DMS 273 treated with DMSO at 0.1 percent for 48 hours (cell line): Measurements from ENCODE around the gene EMP1.

Experiments
- DNase-seq: peaks from one replicate; lab custom pipeline; 2025; lab: John Stamatoyannopoulos, UW

EMP1 gene, protein sequence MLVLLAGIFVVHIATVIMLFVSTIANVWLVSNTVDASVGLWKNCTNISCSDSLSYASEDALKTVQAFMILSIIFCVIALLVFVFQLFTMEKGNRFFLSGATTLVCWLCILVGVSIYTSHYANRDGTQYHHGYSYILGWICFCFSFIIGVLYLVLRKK

DNA sequence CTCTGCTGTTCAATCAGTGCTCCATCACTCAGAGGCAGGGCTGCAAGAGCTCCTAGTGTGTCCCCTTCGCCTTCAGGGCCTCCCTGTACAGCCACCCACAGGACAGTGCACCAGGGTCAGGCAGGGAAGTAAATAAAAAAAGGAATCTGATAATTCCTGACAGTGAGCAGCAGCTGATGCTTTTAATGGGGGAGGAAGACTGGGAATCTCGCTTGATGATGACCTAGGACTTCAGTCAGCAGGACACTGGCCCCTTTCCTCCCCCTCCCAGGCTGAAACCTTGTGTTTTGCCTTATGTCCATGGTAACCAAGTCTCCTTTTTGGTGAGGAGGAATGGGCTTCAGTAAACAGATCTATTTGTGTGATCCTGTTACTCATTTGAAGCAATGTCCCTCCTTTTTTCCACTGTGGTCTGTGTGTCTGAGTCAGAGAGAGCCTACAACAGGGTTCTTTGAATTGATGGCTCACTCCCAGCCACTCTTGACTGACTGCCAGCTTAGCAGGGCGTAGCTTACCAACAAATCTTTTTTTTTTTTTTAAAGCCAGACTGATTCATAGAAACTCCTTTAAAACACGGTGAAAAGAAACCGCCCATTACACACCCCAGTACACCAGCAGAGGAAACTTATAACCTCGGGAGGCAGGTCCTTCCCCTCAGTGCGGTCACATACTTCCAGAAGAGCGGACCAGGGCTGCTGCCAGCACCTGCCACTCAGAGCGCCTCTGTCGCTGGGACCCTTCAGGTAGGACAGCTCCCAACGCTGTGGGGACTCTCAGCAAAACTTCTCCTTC, at the start of gene EMP1:
Gene EMP1, plus strand, starts transcription at position 597 of the 792 bp plus-strand sequence. CDS start 14,785 bp downstream, outside the sequence.
- no peak for DNase-seq

DNA sequence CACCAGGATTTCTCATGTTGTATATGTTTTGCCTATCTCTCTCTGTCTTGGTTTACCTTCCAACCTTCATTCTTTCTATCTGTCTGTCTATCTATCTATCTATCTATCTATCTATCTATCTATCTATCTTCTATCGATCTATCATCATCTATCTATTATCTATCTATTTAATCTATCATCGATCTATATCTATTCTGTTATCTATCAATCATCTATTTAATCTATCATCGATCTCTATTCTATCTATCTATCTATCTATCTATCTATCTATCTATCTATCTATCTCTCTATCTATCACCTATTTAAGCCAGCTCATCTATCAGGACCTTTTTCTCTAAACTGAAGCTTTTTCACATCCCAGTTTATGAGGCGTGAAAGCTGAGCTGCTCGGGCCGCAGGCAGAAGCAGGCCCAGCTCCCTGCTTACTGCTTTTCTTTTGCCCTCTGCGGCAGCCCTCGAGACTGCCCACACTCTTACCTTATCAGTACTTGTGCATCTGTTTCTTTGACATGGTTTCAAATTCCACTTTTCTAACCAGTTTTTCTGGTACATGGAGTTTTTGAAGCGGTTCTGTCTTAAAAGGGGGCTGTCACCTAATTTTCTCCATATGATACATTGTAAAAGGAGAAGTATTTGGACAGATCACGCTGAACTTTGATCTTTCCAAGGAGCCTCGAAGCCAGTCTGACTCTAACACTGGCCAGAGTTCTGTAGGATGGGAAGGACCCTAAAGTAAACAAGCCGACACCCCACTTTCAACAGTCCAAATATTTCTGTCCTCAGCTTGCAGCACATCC, 48.6 kb upstream of the EMP1 start:
- DNase-seq: no peak

DNA sequence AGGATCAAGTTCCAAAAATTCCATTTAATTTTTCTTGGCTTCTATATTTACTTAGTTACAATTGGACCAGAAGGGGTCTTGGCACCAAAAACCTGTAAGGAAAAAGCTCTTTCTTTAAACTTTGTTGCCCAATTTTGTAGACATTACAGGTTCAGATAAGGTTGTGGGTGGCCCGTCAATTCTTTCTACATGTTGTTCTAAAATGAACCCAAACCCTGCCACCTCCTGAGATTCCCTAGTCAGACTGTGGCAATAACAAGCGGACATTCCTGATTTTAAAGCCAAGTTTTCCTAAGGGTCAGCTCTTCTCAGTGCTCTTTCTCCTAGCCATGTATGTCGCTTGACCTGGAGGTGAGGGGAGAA, 48.1 kb upstream of the EMP1 start:
- DNase-seq: no peak

DNA sequence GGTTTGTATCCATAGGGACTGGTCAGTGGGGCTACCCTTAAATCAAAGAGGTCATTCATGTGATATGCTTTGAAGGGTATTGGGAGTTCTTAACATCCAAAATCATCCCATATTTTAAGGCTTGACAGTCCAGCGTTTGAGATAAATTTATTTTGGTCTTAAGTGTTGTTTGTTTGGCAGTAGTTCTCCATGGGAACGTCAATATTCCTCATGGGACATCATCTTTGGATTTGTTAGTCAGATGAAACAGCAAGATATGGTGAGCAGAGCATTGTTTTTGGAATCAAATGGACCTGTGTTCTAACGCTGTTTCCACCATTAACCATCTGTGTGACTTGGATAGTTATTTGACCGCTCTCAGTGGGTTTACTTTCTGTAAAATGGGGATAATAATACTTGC, 47.1 kb upstream of the EMP1 start:
- no peak for DNase-seq

DNA sequence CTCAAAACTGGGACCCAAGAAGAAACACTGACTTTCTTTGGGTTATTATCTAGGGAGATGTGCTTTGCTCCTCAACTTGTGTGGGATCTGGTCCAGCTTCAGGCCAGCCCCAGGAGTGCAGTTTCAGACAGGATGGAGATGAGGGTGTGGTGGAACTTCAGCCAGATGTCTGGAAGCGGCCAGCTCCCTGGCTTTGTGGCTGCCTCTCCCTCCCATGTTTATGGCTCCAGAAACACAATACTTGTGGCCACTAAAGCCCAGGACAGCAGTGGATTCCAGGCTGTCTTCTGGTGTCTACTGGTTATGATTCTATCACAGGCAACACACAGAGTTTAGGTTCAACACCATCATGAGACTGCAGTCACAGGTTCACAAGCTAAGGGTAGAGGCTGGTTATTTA, 44.2 kb upstream of the EMP1 start:
- DNase-seq: no peak

DNA sequence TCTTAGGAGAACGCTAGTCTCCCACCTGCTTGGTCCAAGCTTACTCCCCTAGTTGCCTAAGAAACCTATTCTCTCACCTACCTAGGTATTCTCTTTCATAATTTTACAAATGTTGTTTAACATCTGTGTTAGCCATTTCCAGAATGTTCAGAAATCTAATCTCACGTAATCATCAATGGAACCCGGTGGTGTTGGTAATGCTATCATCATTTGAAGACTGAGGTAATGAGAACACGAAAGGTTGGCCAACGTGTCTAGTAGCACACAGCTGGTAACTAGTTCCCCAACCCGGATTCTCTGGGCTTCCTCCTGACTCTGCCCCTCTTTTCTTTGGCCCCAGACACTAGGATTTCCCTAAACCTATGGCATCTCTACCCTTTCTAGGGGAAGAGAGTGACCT, 43.8 kb upstream of the EMP1 start:
- DNase-seq: no peak

DNA sequence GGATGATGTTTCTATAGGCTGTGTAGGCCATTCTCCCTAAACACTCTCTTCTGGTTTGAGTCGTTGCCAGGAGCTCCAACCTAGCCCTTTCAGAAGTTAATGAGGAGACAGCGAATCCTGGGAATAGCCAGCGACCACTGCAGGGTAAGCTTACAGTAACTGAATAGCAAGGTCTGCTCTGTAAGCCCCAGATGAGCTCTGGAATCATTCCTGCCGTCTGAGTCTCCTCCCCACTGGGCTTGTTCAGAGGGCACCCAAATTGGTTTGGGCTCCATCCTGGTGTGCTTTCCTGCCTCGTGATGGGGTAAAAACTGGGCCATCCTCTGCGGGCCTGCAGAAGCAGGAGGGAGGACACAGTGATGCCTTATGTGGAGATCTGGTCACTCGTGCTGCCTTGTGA, 43.3 kb upstream of the EMP1 start:
- DNase-seq: no peak

DNA sequence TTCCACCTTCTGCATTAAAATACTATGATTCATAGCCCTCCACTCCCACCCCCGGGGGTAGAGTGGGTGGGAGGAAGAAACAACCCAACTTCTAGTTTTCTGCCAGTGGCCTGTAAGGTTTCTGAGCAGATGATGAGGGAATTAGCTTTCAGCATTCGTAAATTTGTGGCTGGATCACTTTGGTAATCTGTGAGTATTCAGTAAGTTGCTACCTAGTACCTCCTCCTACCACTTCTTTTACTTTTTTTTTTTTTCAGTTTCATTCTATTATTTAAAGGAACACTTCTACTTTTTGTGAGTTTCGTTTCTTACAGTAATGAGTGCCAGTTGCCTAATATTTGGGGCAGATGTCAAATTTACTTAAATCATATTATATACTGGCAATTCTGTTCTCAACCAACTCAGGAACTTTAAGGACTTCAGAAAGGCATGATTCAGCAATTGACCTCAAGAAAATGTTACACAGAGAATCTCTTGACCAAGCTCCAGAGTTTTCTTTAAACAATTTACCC, 42.4 kb upstream of the EMP1 start:
- no peak for DNase-seq

DNA sequence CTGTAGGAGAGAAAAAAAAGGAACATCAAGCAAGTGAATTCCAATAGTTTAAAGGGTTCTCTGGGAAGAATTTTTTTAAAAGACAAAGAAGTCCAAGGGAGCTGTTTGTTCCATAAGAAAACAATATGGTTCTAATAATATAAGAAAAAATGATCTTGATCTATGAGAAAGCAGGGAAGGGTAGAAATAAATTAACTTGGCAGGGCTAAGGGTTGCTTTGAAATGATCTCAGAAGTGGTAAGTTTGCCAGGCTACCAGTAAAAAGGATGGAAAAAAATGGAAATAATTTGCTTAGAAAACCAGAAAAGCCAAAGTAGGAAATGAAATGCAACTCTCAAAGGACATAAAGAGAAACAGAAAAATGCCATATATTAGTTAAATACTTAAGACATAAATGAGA, 41.7 kb upstream of the EMP1 start:
- DNase-seq: no peak

DNA sequence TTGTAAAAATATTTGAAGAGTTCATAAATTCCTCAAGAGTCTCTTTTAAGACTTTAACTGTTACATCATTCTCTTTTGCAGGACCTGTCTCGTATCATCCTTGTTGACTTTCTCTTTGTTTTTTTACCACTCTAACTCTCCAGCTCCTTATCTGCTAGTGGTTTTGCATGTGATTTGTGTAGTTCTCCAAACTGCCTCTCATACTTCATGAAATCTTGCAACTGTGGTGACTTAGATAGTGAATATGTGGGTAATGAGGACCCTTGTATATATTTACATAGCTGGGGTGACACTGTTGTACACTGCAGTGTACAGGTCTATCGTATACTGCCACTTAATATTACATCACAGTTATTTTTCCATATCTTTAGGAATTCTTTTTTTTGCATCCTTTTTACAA, 40.2 kb upstream of the EMP1 start:
- DNase-seq: no peak

DNA sequence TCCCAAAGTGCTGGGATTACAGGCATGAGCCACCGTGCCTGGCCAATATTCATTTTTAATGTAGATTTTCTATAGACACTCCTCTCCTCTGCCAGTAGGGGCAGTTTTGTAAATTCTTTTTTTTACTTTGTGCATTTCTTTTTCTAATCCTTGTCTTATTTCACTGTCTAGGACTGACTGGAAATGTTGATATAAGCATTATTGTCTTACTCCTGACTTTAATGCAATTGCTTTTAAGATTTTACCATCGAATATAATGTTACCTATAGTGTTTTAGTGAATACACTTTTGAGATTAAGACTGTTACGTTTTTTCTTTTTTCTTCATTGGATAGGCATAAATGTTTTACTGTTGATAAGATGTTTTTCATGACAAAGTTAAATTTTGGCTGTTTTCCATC, 35.4 kb upstream of the EMP1 start:
- no peak for DNase-seq

DNA sequence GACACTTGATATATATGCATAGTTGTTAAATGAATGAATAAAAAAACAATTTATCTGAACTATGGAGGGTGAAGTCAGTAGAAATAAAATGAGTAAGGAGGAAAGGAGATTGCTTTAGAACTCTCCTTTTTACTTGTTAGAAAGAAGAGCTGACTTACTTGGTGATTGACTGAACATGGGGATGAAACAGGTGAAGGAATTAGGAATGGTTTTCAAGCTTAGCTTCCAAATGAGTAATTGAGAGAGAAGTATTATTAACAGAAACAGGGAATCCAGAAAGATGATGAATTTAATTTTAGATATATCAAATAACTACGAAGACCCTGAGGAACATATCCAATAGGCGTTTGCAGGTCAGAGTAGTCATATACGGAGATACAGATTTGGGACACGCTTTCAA, 33.6 kb upstream of the EMP1 start:
- no peak for DNase-seq

DNA sequence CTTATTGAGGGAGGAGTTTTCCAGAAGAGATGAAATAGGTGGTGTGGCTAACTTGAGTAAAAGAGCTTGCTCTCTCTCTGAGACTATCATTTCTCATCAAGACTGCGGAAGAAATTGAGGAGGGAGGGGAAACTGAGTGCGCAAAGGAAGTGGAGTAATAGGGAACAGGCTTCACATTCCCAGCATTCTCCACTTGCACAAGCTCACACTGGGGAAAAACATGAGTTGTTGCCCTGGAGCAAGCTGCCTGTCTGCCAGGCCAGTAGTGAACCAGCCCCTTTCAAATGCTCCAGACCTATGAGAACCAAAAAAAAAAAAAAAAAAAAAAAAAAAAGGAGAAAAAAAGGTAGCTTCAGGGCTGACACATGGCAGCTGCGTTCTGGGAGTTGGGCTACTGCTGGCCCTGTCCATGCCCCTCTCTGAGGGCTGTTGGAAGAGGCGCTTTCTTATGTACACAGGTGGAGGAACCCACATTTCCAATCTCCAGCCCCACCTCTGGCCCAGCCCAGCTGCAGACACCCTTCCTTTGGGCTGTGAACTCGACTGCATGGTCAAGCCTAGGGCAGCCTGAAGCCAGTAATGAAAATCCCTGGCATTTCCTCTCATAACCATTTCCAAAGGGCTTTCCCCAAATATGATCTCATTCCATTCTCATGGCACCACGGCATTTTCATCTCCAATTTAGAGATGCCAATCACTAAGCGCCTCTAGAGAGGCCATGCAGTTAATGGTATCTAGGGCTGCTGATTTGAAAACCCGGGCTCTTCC, 32.5 kb upstream of the EMP1 start:
- DNase-seq: no peak

DNA sequence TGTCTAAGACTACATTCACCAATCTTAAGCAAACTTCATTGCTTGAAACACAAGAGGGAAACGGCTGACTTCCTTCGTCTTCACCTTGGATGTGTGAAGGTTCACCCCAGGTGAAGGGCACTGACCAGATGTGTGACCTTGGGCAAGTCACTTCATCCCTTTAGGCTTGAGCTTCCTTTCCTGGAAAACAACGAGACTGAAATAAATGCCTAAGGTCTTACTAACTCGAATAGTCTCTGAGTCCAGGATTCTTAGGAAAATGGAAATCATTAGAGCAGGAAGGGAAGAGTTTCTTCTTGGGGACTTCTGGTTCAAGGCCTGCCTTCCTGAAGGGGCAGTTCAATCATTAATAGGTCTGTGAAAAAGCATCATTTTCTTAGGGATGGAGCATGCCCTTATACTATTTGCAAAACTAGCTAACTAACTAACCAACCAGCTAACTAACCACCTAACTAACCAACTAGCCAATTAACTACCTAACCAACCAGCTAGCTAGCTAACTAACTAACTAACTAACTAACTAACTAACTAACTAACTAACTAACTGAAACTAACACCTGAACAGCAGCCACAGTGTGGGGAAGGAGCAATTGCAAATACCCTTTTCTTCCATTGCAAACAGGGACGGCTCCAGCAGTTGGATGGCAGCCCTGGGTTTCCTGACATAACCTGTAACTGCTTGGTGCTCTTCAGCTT, 31.5 kb upstream of the EMP1 start:
- no peak for DNase-seq

DNA sequence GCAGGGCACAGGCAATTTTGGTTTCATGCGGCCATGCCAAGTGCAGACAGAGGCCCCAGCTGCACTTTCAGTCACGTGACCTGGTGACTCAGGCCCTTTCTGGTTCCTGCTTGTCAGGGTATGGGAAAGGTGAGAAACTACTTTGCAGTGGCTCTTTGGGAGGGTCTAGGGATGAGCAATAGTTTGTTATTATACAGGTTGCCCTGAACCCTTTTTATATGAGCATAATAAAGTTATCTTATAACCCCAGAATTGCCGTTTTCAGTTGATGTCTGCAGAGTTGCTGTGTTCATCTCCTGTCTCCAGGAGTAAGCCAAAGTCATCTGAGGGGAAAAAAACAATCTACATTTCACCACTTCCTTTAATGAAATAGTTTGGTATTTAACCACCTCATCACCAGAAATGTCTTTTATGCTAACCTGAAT, 30.9 kb upstream of the EMP1 start:
- no peak for DNase-seq

DNA sequence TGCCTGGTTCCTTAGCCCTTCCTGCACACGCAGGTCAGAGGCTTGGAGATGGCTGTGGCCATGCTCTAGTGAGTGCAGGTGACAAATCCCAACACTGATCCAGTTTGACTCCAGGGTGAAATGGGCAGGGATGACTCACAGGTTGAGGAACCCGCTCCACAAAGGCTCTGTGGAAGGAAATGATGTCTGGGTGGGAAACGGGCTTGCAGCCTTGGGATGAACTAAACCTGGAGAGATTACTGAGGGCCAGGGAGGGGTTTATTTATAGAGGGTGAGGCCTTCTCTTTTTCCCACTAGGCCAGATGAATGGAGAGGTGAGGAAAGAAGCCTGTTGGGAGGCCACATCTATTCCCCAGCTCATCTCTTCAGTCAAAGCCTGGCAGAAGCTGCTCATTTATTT, 29.3 kb upstream of the EMP1 start:
- DNase-seq: no peak

DNA sequence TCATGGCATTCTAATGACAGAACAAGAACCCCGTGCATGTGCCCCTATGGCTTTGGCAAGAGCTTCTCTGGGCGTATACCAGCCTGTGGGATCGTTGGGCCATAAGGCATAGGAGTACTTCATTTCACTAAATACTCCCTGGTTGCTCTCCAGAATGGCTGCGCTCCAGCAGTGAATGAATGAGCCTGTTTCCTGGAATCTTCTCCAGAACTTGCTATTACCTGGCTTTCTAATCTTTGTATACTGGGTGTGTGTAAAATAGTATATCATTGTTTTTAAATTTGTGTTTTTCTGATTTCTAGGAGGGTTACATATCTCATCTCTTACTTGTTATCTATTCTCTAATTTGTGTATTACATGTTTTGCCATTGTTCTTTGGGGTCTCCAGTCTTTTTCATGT, 28.6 kb upstream of the EMP1 start:
- DNase-seq: no peak

DNA sequence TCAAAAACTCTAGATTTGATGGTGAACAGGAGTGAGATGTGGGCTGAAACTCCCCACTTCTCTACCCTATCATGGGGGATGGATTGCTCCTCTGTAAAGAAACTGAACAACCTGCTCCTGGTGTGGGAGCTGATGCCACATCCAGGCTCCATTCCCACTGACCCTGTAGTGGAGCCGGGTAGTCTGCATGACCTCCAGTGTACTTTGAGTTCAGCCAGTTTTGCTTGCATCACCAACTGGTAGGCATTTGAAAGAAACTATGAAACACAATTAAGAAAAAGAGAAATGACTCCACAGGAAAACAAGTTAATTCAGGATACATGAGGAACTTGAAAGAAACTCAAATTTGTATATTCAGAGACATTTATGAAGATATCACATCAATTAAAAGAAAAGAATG, 27.3 kb upstream of the EMP1 start:
- no peak for DNase-seq

DNA sequence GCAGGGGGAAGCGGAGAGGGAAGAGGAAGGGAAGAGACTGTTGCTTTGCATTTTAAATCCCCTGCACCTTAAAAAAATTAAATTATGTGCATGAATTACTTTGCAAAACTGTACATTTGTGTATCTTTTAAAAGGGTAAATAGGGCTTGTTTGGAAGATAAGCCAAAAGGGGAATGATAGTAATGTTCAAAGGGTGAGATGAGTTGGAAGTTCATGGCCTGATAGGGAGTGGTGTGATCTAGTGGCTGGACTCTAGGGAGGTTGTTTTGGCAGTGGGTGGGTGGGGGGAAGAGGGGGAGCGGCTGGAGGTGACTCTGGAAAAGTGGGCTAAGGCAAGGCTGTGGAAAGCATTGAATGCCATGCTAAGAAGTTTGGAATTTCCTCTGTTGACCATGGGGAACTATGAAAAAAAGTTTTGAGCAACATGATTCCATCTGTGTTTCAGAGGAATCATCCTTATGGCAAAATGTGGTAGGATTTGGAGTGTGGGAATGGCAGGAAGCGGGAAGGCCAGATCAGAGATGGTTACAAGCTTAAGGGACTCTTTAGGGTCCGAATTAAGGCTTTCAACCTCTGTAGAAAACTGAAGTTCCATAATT, 25.5 kb upstream of the EMP1 start:
- DNase-seq: no peak

DNA sequence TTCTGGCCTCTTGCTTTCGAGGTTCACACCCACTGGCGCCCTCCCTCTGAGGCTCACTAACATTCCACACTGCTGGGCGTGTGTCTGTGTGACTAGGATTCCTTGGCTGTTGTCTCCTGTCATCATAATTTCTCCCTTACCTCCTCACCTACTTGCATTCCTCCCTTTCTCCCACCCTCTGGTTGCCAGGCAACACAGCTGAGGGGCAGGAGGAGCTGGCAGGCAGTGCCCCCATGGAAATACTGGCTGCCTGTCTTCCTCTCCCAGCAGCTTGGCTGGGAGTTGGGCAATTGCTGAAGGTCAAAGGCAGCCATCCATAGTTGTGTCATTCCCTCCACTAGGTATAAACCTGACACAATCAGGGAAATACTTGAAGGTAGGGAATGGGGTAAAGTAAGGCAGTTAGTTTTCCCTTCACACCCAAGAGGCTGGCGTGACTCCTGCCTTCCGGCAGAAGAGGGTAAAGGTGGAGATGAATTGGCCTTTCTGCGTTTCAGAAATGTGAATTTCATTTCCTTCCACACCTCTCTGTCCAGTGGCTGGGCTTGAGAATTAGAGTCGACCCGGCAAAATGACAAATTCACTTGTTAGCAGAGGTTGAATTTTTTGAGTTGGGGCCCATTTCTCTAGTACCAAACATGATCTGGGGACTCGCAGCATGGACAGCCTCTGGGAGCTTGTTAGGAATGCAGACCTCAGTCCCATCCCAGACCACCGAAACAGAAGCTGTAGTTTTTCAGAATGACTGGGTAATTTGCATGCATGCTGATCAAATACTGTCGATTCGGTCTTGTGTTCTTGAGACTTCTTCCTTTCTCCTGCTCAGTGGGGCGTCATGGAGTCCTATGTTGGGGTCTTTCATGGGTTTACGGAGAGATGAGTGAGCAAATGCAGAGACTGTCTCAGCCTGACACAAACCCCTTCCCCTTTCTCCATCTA, 24.3 kb upstream of the EMP1 start:
- DNase-seq: no peak
